HepG2 (cell line): ENCODE measurements around the gene TCFL5. TPM values are rescaled to one million over a fixed set of nuclear protein-coding genes. Genes with fewer than 3 reads are reported as not detected.

Experiments used
- ATM ChIP-seq: fragments of 450-650 bp; IDR thresholded peaks from 2 replicates; pipeline ENCODE4 v1.7.1; 2017; ENCODE audit warnings: mild to moderate bottlenecking, borderline replicate concordance
- IKZF1 ChIP-seq: fragments of 450-650 bp; IDR thresholded peaks from 2 replicates; pipeline ENCODE4 v1.7.1; 2016
- IKZF4 ChIP-seq: sonication (generic); formaldehyde crosslinking; IDR thresholded peaks from 2 replicates; pipeline ENCODE4 v1.5.1; 2020; ENCODE audit warnings: borderline replicate concordance, mild to moderate bottlenecking, low read depth, missing genetic modification reagents; ENCODE audit errors: not compliant biosample characterization
- KAT8 ChIP-seq: IDR thresholded peaks from 2 replicates; pipeline ENCODE4 v1.6.1; 2016; ENCODE audit warnings: missing genetic modification reagents, missing compliant biosample characterization
- NFIC ChIP-seq: IDR thresholded peaks from 2 replicates; pipeline ENCODE4 v1.6.1; 2012; ENCODE audit warnings: mild to moderate bottlenecking, low read length, inconsistent platforms
- NR2F2 ChIP-seq: IDR thresholded peaks from 2 replicates; pipeline ENCODE4 v1.6.1; 2012; ENCODE audit warnings: low read depth, inconsistent platforms, borderline replicate concordance
- RXRA ChIP-seq: sonication (generic); formaldehyde crosslinking; IDR thresholded peaks from 2 replicates; pipeline ENCODE4 v1.5.1; 2020; ENCODE audit warnings: missing genetic modification reagents
- ZC3H13 ChIP-seq: sonication (generic); formaldehyde crosslinking; IDR thresholded peaks from 2 replicates; pipeline ENCODE4 v1.8.1; 2023; ENCODE audit warnings: mild to moderate bottlenecking, missing genetic modification reagents, moderate library complexity
- ZKSCAN1 ChIP-seq: fragments of 150-350 bp; IDR thresholded peaks from 2 replicates; pipeline ENCODE4 v1.6.1; 2014; ENCODE audit warnings: low read length
- ZNF136 ChIP-seq: sonication (generic); formaldehyde crosslinking; IDR thresholded peaks from 2 replicates; pipeline ENCODE4 v1.8.1; 2022; ENCODE audit warnings: low read depth, mild to moderate bottlenecking, moderate library complexity, missing genetic modification reagents
- ZNF292 ChIP-seq: sonication (generic); formaldehyde crosslinking; IDR thresholded peaks from 2 replicates; pipeline ENCODE4 v1.8.1; 2022; ENCODE audit warnings: mild to moderate bottlenecking, low read depth, missing genetic modification reagents, borderline replicate concordance
- ZNF747 ChIP-seq: sonication (generic); formaldehyde crosslinking; IDR thresholded peaks from 2 replicates; pipeline ENCODE4 v1.8.1; 2023; ENCODE audit warnings: missing genetic modification reagents, mild to moderate bottlenecking, borderline replicate concordance
- ZNF891 ChIP-seq: sonication (generic); formaldehyde crosslinking; IDR thresholded peaks from 2 replicates; pipeline ENCODE4 v1.5.0; 2020; ENCODE audit warnings: mild to moderate bottlenecking, missing genetic modification reagents
- ZSCAN30 ChIP-seq: sonication (generic); formaldehyde crosslinking; IDR thresholded peaks from 2 replicates; pipeline ENCODE4 v1.5.0; 2020; ENCODE audit warnings: mild to moderate bottlenecking, missing genetic modification reagents
- polyA plus RNA-seq, 8 experiments: library from polyadenylated mRNA; depleted of rRNA in 3 of 8; stranded (reverse) in 7 of 8; unstranded in 1 of 8; fragments of >200 nt; fragmentation: Illumina TruSeq in 4 of 8; extraction: Trizol in 4 of 8; gene quantifications; 2 replicates each; pipeline versions ENCODE4 v1.2.1 to v1.2.3, GENCODE V29; 2011 to 2016; ENCODE audit warnings: low read depth in 4 of 8, missing spikeins in 1 of 8, mixed read lengths in 1 of 8; ENCODE audit not compliant: insufficient read depth in 1 of 8
- total RNA-seq, 5 experiments: library from RNA; depleted of rRNA; stranded (reverse); fragments of >200 nt; fragmentation: Illumina TruSeq; extraction: Trizol; gene quantifications; 2 replicates each; pipeline ENCODE4 v1.2.3, GENCODE V29; 2016; ENCODE audit warnings: low read depth in 1 of 5
- TF ChIP-seq, protein P1 (sequence below): sonication (generic); formaldehyde crosslinking; IDR thresholded peaks from 2 replicates; pipeline ENCODE4 v1.8.1; 2023; ENCODE audit warnings: missing genetic modification reagents, inconsistent platforms, borderline replicate concordance
- TF ChIP-seq, protein P2 (sequence below): sonication (generic); formaldehyde crosslinking; IDR thresholded peaks from 2 replicates; pipeline ENCODE4 v1.5.0; 2020; ENCODE audit warnings: mild to moderate bottlenecking, missing genetic modification reagents, moderate library complexity
- TF ChIP-seq, protein P3 (sequence below): sonication (generic); formaldehyde crosslinking; IDR thresholded peaks from 2 replicates; pipeline ENCODE4 v1.4.0; 2020; ENCODE audit warnings: mild to moderate bottlenecking, missing genetic modification reagents
- TF ChIP-seq, protein P4 (sequence below): sonication (generic); formaldehyde crosslinking; IDR thresholded peaks from 2 replicates; pipeline ENCODE4 v1.8.1; 2023; ENCODE audit warnings: mild to moderate bottlenecking, moderate library complexity, missing genetic modification reagents
- TF ChIP-seq, protein P5 (sequence below): sonication (generic); formaldehyde crosslinking; IDR thresholded peaks from 2 replicates; pipeline ENCODE4 v1.5.1; 2020; ENCODE audit warnings: mild to moderate bottlenecking, missing genetic modification reagents, moderate library complexity
- TF ChIP-seq, protein P6 (sequence below): sonication (generic); formaldehyde crosslinking; IDR thresholded peaks from 2 replicates; pipeline ENCODE4 v1.4.0; 2020; ENCODE audit warnings: missing genetic modification reagents

The TCFL5 gene
- total and polyA plus RNA-seq, 2 of the 13 experiments (the other 11 are each of a cell fraction or from before 2014, with no cell fraction given) = 14.8 to 20.0 TPM

DNA sequence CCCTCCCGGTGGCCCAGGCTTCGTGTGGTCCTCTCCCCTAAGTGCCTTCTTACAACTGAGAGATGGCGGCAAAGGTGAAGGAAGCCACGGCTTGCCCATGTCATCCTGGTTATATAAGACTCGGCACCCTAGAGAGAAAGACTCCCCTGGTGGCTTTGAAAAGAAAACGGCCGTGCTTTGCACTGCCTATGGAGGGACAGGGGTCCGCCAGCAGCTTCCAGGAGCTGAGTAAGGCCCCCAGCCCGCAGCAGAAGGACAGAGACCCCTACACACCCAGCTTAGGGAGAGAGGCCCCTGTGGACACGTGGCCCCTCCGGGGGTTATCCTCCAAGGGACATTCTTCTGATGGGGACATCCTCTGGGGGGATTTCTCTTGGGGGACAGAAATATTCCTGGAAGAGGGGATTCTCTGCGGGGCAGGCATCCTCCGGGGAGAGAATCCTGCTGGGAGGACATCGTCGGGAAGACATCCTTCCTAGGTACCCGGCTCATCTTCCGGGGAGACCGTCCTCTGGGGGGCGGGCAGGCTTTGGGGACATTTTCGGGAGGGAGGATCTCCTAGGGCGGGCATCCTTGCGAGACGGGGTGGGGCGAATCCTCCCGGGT lies 57.5 kb downstream of the TCFL5 start (continued):
- no peak for TF ChIP-seq ZNF891
- TF ChIP-seq, protein P1, sequence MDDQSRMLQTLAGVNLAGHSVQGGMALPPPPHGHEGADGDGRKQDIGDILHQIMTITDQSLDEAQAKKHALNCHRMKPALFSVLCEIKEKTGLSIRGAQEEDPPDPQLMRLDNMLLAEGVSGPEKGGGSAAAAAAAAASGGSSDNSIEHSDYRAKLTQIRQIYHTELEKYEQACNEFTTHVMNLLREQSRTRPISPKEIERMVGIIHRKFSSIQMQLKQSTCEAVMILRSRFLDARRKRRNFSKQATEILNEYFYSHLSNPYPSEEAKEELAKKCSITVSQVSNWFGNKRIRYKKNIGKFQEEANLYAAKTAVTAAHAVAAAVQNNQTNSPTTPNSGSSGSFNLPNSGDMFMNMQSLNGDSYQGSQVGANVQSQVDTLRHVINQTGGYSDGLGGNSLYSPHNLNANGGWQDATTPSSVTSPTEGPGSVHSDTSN = no peak
- no peak; the same call in 1 of the 2 replicates for TF ChIP-seq ZNF747
- TF ChIP-seq IKZF1 = no peak
- TF ChIP-seq, protein P2, sequence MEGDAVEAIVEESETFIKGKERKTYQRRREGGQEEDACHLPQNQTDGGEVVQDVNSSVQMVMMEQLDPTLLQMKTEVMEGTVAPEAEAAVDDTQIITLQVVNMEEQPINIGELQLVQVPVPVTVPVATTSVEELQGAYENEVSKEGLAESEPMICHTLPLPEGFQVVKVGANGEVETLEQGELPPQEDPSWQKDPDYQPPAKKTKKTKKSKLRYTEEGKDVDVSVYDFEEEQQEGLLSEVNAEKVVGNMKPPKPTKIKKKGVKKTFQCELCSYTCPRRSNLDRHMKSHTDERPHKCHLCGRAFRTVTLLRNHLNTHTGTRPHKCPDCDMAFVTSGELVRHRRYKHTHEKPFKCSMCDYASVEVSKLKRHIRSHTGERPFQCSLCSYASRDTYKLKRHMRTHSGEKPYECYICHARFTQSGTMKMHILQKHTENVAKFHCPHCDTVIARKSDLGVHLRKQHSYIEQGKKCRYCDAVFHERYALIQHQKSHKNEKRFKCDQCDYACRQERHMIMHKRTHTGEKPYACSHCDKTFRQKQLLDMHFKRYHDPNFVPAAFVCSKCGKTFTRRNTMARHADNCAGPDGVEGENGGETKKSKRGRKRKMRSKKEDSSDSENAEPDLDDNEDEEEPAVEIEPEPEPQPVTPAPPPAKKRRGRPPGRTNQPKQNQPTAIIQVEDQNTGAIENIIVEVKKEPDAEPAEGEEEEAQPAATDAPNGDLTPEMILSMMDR = 0 out of 2 replicates have a peak, but pooled peaks have one; percentile 3
- TF ChIP-seq, protein P3, sequence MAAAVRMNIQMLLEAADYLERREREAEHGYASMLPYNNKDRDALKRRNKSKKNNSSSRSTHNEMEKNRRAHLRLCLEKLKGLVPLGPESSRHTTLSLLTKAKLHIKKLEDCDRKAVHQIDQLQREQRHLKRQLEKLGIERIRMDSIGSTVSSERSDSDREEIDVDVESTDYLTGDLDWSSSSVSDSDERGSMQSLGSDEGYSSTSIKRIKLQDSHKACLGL (CRISPR knock-in tag) = no peak
- TF ChIP-seq ZNF292 (CRISPR knock-in tag) = no peak
- TF ChIP-seq, protein P4, sequence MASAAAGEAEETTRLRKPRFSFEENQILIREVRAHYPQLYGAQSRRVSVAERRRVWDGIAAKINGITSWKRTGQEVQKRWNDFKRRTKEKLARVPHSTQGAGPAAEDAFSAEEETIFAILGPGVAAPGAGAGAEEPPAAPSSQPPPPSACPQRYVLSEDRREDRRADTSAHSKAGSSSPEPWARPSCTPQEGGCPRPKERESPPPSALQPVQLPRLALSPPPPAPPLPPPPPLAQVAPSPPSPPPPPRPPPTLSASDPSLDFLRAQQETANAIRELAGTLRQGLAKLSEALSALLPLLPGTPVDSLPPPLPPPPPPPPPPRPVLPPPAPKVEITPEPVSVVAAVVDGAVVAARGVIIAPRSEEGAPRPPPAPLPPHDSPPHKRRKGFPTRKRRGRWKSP (CRISPR knock-in tag) = no peak
- no peak for TF ChIP-seq RXRA (CRISPR knock-in tag)
- TF ChIP-seq, protein P5, sequence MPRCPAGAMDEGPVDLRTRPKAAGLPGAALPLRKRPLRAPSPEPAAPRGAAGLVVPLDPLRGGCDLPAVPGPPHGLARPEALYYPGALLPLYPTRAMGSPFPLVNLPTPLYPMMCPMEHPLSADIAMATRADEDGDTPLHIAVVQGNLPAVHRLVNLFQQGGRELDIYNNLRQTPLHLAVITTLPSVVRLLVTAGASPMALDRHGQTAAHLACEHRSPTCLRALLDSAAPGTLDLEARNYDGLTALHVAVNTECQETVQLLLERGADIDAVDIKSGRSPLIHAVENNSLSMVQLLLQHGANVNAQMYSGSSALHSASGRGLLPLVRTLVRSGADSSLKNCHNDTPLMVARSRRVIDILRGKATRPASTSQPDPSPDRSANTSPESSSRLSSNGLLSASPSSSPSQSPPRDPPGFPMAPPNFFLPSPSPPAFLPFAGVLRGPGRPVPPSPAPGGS = peak; percentile 68; the same call in 1 of the 2 replicates
- no peak for TF ChIP-seq ZSCAN30 (CRISPR knock-in tag)
- TF ChIP-seq, protein P6, sequence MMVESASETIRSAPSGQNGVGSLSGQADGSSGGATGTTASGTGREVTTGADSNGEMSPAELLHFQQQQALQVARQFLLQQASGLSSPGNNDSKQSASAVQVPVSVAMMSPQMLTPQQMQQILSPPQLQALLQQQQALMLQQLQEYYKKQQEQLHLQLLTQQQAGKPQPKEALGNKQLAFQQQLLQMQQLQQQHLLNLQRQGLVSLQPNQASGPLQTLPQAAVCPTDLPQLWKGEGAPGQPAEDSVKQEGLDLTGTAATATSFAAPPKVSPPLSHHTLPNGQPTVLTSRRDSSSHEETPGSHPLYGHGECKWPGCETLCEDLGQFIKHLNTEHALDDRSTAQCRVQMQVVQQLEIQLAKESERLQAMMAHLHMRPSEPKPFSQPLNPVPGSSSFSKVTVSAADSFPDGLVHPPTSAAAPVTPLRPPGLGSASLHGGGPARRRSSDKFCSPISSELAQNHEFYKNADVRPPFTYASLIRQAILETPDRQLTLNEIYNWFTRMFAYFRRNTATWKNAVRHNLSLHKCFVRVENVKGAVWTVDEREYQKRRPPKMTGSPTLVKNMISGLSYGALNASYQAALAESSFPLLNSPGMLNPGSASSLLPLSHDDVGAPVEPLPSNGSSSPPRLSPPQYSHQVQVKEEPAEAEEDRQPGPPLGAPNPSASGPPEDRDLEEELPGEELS (CRISPR knock-in tag) = no peak
- TF ChIP-seq NR2F2 = no peak
- no peak for TF ChIP-seq ZKSCAN1
- TF ChIP-seq NFIC = no peak
- TF ChIP-seq IKZF4 = peak; percentile 30
- 0 out of 2 replicates have a peak, but pooled peaks have one; percentile 38 for TF ChIP-seq ZNF136 (CRISPR knock-in tag)
- no peak for TF ChIP-seq ATM
- TF ChIP-seq KAT8 (CRISPR knock-in tag) = no peak
- no peak for TF ChIP-seq ZC3H13 (CRISPR knock-in tag)
